ENCODE measurements around the gene PACRG. TPM values are rescaled to one million over a fixed set of nuclear protein-coding genes. Genes with fewer than 3 reads are reported as not detected.
A peak's percentile ranks its signal among the peaks of the same experiment; 100 is the strongest.
"Not testable (repeated sequence)": the region's sequence is repeated elsewhere in the genome, so short reads cannot be mapped to it uniquely, and the experiment has no call there.

Gene PACRG
- total RNA-seq, 1 donor from 2014 or later: 7.9 TPM

DNA sequence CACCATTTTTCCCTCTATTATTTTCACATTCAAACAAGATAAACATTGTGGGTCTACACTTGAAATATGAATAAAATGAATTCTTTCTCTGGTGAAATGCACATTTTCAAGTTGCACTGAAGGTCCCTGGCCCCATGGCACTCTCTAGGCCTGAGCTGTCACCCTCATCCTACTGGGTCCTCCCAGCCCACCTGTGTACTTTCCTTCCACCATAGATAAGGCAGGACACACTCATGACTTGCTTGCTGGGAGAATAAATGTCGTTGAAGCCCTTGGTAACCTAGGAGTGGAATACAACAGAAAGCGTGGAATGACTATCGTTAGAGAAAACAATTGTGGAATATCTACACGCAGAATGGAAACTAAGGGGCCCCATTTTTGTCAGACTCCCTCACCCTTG, 585.8 kb downstream of the PACRG start:
- intact Hi-C loops (cut with DNase I): no loop called here
- DNase-seq (ENCODE audit: missing footprints): no peak
- no peak for ATAC-seq

DNA sequence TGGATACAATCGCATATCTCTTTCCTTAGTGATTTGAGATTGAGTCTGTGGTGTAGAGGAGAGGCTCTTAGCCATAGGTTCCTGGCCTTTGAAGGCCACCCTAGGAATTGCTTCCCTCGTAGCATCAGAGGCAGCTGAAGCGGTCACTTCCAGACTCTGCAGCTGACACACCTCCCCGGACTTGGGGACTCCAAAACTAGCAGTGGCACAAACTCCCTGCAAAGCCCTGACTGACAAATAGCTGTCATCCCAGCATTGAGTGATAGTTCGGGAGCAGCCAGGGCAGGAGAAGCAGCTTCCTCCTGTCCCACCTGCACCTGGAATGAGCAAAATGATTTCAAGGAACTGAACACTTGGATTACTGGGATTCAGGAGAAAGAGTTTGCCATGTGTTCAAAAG, 586.2 kb downstream of the PACRG start:
- intact Hi-C loops (cut with DNase I): no loop called here
- DNase-seq (ENCODE audit: missing footprints) (no peak), ATAC-seq (no peak)

DNA sequence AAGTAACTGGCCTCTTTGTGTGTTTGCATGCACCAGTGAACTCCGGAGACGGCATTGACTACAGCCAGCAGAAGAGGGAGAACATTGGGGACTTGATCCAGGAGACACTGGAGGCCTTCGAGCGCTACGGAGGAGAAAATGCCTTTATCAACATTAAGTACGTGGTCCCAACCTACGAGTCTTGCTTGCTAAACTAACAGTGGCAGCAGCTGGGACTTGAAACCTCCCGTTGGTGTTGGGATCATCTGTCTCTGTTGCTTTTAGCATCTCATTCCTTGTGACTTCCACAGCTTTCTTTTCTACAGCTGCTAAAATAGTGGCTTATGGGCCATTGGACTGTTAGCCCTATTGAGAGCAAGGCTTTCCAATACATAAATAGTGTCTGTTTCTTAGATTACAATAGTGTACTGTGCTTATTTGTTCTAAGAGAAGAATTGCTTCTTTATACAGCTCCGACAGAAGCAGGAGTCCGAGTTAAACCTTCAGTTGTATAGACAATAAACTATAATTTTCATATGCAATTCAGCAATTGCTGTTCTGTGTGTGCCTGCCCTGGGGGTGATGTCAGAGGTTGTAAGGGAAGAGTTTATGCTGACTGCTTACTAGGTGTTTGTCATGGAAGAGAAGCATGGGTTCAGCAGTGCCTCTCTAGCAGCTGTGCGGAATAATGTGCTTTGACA, 587.2 kb downstream of the PACRG start:
- intact Hi-C loops (cut with DNase I): no loop called here
- no peak for DNase-seq (ENCODE audit: missing footprints)
- ATAC-seq: no peak

DNA sequence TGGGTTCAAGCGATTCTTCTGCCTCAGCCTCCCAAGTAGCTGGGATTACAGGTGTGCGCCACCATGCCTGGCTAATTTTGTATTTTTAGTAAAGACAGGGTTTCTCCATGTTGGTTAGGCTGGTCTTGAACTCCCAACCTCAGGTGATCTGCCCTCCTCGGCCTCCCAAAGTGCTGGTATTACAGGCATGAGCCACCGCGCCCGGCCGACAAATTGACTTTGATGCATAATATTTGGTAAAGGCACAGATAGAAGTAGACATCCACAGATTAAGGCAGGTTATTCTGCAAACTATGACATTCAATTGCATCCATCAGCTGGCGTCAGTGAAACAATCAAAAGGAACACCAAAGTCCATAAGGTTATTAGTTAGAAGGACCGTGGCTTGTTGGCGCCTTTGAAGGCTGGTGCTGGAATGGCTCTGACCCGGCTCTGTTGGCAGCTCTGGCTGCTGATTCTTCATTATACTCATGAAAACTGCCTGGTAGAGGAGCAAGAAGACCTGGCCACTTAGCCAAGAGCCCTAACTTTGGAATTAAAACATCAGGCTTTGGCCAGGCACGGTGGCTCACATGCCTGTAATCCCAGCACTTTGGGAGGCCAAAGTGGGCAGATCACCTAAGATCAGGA, 589.2 kb downstream of the PACRG start:
- ATAC-seq; DNase-seq (ENCODE audit: missing footprints): not testable (repeated sequence)

DNA sequence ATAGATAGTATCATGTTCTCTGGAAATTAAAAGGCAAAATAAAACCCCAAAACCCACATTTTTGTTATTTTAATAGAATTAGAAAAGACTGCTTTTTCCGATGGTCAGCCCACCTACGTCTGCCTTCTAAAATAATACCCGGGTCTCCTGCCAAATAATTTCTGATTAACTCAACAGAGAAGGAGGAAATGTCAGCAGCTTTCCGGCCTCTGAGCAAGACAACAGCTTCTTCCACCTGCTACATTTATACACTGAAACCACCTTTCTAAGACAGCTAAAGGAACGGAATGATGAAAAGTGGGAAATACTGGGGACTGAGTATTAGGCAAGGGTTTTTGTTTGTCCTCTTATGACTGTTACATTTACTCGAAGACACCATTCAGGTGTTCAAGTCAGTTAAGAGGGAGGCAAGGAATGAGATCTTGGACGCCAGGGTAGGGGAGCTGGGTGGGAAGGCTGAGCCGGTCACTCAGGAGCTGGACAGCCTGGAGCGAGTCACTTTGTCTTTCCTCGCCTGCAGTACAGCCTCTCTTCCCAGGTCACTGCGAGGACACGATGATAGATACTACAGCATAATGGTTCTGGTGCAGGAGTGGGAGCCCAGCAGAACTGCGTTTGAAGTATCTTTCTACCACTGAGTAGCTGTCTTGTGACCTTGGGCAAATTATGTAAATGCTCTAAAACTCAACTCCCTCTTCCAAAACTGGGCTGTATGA, 590.5 kb downstream of the PACRG start:
- no peak for DNase-seq (ENCODE audit: missing footprints)

More for the DNA sequence above, 589.2 kb downstream of the PACRG start:
- intact Hi-C loops (cut with DNase I): not testable (repeated sequence)

DNA sequence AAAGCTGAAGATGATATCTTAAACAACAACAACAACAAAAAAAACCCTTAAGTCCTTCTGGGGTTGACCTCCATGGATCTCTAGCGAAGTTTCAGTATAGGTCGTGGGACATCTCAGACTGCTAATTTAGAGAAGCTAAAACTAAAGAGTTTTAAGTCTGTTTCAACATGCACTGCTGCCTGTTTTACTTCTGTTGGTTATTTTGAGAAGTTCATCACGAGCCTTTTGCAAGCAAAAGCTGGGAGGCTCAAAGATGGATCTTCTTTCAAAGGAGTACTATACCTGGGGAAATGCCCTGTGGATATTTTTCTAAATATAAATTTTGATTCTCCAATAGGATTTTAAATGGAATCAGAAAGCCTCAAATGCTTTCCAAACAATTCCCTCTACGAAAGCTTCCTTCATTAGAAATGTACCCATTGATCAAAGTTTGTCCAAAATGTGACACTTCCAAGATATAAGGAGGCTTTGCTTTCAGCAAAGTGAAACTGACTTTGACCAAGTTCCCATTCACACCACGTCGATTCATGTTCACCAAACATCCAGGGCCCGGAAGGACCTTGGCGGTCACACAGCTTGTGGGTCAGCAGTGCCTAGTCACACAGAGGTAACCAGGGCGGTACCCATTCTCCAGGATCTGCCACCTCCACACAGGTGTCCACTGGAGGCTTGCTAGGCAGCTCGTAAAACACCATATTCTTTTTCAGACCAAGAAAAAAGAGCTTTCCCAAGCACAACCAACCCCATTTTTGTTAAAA, 592.0 kb downstream of the PACRG start:
- intact Hi-C loops (cut with DNase I): no loop called here
- ATAC-seq: no peak
- DNase-seq (ENCODE audit: missing footprints): no peak

More for the DNA sequence above, 590.5 kb downstream of the PACRG start:
- ATAC-seq: peak; percentile 58
- intact Hi-C loops (cut with DNase I): no loop called here

DNA sequence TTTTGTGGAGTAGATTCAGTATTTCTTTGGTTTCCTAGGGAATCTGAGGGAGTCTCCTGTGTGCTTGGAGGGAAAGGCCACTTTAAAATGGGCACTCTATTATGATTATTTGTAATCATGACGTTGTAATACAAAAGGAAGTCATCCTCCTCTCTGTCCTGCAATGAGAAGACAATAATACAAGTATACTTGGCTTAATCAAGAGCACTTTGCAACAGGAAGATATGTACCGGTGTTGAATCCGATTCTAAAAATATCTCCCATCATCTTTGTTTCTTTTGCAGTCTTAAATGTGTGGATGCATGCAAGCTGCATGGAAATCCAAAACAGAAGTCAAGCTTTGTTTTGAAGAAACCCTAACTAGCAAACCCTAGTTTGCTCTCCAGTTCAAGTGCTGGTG, 592.6 kb downstream of the PACRG start:
- DNase-seq (ENCODE audit: missing footprints): no peak
- ATAC-seq: no peak
- intact Hi-C loops (cut with DNase I): no loop called here

DNA sequence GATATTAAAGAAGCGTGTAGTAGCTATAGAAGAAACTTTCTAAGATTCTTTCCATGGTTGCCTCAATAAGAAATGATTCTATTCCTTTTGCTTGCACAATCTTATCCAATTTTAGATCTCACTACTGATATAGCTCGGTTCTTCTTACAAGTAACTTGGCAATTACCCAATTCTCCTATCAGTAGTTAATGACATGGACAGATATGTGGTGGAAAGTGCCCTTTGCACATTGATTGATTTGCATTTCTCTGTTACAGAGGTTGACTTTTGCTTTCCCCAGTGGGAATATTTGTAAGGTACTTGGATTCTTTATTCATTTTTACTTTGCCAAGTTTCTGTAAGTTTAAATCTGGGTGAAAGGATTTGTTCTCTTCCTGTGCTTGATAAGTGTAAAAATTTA, 593.0 kb downstream of the PACRG start:
- DNase-seq (ENCODE audit: missing footprints): no peak
- intact Hi-C loops (cut with DNase I): no loop called here
- no peak for ATAC-seq

DNA sequence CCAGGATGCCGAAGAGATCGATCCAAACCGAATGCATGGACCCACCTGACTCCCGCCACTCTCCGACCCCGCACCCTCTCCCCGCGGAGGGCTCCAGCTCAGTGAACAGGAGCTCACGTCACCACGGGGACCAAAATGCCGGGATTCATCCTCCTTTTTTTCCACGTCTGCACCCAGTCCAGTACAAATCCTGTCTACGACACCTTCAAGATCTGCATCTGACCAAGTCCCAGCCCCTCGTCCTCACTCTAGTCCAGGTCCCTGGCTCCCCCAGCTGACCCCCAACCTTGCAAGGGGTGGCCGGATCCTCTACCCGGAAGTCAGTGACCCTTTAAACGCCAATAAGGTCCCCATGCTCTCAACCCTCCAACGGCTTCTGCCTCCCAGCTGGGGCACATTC, 593.9 kb downstream of the PACRG start:
- intact Hi-C loops (cut with DNase I): no loop called here
- ATAC-seq (no peak), DNase-seq (ENCODE audit: missing footprints) (no peak)

DNA sequence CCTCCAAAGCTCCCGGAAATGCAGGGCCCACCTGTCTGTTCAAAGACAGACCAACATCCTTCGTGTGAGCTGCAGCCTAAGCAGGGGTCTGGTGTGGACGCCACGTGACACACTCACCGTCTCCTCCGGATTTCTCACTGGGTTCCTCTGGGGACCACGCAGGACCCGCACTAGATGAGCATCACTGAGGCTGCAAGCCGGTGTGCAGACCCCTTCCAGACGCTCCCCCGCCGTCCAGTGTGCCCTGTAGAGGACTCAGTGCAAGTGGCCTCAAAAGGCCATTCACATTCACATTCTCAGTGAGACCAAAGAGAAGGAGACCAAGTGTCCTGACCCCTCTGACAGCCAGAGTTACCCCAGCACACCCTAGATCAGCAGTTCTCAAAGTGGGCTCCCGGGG, 595.5 kb downstream of the PACRG start:
- intact Hi-C loops (cut with DNase I): no loop called here
- DNase-seq (ENCODE audit: missing footprints): no peak
- ATAC-seq: no peak

DNA sequence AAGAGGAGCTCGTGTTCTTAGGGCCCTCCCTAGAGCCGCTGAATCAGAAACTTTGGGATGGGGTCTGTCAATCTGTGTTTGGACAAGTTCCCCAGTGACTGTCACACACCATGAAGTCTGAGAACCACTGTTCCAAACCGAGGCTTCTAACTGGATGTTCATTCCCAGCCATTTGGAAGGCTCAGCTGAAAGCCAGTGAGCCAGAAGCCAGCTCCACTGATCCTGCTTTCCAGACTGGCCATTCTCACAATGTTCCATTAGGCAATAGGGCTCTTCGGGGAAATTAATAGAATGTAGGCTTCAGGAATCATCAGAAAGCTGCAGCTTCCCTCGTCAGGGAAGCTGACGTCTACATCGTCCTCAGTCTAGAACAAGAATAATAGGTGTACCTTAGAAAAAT, 595.9 kb downstream of the PACRG start:
- intact Hi-C loops (cut with DNase I): no loop called here
- DNase-seq (ENCODE audit: missing footprints) (no peak), ATAC-seq (peak; percentile 58)

DNA sequence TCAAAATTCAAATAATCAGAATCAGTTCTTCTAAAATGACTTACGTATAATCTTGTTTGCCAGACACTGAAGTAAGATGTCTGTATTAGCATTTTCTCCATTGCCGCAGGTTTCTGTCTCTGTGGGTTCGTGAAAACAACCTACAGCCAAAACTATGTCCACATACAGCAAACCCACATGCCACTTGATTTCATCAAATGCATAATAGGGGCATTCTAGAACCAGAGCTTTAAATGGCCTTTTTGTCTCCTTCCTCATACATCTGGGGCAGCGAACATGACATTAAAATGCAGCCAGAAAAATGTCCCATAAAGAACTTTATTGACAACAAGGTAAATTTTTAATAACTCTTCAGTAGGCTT, 596.5 kb downstream of the PACRG start:
- no peak for ATAC-seq
- intact Hi-C loops (cut with DNase I): no loop called here
- DNase-seq (ENCODE audit: missing footprints): no peak

DNA sequence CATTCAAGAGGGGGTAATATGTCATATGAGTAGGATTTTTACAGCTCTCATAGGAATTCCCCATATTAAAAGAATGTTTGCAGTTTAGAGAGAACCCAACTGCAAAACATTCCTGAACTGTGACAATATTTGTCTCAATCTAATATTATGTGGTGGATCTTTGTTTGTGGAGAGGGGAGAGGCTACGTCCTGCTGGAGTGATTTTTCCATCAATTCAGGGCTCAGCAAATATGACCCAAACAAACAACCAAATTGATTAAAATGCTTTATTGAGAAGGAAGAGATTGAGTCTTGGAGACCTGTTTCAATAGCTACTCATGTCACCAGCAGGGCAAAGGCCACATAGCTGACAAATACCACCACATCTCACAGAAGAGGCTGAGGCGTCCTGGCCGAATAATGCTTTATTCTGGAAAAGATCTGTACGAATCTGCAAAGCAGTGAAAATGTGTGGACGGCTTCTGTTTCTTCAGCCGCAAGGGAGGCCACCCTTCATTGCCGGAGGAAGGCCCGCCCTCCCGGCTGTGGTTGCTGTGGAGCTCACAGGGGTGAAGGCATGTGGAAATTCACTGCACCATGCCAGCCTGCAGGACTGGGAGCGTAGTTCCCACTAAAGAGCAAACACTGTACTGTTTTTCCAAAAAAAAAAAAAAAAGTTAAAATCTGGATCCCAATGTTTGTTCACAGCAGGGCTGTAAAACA, 597.1 kb downstream of the PACRG start:
- ATAC-seq (peak; percentile 74), DNase-seq (ENCODE audit: missing footprints) (no peak)
- intact Hi-C loops (cut with DNase I): no loop called here

DNA sequence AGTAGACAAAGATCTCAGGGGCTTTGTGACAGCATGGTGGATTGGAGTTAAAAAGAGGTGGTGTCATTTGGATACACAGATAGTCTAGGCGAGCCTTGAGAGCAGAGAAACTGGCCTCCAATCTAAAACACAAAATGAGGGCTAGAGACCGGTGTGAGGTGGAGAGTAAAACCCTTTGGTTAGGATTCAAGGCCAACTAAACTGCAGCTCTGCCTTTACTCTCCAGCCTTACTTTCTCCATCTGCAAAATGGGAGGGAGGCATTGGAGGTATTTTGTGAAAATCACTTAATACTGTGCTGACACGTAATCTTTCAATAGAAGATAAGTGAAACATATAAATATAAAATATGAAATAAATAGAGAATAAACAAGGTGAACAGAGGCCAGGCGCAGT, 597.6 kb downstream of the PACRG start:
- intact Hi-C loops (cut with DNase I): no loop called here
- no peak for ATAC-seq

DNA sequence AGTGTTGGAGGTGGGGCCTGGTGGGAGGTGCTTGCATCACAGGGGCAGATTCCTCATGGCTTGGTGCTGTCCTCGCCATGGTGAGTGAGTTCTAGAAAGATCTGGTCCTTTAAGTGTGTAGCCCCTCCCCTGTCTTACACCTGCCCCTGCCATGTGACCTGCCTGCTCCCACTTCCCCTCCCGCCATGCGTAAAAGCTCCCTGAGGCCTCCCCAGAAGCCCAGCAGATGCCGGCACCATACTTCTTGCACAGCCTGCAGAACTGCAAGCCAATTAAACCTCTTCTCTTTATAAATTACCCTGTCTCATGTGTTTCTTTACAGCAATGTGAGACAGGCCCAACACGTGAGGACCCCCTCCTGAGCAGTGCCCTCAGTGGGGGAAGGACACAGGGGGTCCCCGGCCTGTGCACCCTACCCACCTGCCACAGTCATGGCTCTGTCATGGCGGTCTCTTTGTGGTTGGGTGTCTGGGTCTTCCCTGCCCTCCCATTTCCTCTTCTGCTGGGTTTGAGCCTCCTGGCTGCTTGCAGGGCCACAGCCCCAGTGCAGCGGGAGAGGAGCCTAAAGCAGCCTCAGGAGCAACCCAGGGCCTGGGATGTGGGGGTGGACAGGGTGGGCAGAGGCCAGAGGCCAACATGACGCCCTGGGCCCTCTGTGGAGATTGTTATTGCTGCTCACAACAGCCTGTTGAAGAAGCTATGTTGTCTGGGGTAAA, 599.5 kb downstream of the PACRG start:
- intact Hi-C loops (cut with DNase I): no loop called here
- ATAC-seq (no peak), DNase-seq (ENCODE audit: missing footprints) (no peak)

More for the DNA sequence above, 597.6 kb downstream of the PACRG start:
- no peak for DNase-seq (ENCODE audit: missing footprints)

DNA sequence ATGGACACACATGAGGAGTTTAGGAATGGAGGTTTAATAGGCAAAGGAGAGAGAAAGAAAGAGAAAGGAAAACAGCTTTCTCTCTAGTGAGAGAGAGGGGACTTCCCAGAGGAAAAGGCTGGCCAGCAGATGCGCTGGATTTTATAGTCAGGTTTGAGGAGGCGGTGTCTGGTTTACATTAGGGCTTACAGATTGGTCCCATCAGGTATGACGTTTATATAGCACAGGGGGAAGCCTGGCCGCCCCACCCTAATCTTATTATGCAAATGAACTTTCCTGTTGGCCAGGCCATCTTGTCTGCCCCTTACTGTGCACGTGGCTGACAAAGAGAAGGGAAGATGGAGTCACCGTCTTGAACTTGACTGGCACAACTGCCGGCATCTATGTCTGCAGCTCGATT, 600.1 kb downstream of the PACRG start:
- DNase-seq (ENCODE audit: missing footprints): no peak
- no peak for ATAC-seq
- intact Hi-C loops (cut with DNase I): no loop called here

DNA sequence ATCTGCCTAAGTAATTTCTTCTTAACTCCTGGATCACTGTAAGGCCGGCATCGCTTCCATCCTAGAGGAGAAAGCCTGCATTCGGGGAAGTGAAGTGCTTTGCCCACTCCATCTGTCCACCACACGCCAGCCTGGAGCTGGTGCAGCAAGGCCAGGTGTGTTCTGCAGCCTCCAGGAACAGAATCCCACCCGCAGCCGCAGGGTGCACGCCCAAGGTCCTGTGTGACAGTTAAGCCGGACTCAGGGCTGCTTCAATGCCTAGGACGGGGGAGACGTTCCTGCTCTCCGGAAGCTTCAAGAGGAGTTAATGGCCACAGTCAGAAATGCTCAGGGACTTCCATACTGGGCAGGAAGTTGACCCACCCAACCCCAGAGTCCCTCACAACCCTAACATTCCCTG, 600.6 kb downstream of the PACRG start:
- ATAC-seq (no peak), DNase-seq (ENCODE audit: missing footprints) (no peak)
- intact Hi-C loops (cut with DNase I): no loop called here

DNA sequence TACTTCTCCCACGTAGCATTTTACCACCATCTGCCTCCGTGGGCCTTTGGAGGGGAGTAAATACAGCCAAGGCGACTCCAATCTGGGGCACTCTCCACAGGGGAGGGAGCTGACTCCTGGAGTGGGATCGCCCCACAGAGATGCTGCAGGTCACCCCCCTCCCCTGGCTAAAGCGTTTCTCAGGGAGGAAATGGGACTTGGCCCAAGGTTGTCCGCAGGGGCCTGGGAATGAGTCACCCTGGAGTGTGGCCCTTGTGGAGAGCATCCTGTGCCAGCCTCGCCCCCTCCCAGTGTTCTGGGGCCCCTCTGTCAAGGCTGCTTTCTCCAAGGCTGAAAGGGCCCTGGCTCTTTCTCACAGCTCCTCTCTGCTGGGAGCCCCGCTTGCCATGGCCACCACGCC, 602.2 kb downstream of the PACRG start:
- DNase-seq (ENCODE audit: missing footprints) (no peak), ATAC-seq (no peak)
- intact Hi-C loops (cut with DNase I): no loop called here
